Gastroesophageal sphincter (tissue), 3 donors: ENCODE results near the gene SEMA6B.

Source experiments
- EP300 ChIP-seq: sonication (generic); formaldehyde crosslinking; IDR thresholded peaks from one replicate; pipeline ENCODE4 v1.6.1; 2017; ENCODE audit warnings: antibody characterized with exemption, mild to moderate bottlenecking
- POLR2A ChIP-seq, 2 donors: fragments of 450-650 bp; IDR thresholded peaks; one replicate each; pipeline ENCODE4 v1.6.1; 2017; ENCODE audit warnings: antibody characterized with exemption in 2 of 2, mild to moderate bottlenecking in 2 of 2, moderate library complexity in 1 of 2
- POLR2AphosphoS5 ChIP-seq: sonication (generic); formaldehyde crosslinking; IDR thresholded peaks from one replicate; pipeline ENCODE4 v1.6.1; 2017; ENCODE audit warnings: antibody characterized with exemption
- TF ChIP-seq, protein P1 (sequence below), 4 experiments: fragments of 200-600 bp in 2 of 4; fragments of 450-650 bp in 2 of 4; sonication (generic) in 1 of 4; IDR thresholded peaks; one replicate each; pipeline ENCODE4 v1.5.1; 2017 to 2019; ENCODE audit warnings: antibody characterized with exemption in 4 of 4, mild to moderate bottlenecking in 2 of 4, moderate library complexity in 2 of 4

- no peak for TF ChIP-seq POLR2A (IDR thresholded peaks at IDR 0.05)
- TF ChIP-seq POLR2AphosphoS5 = no peak
- TF ChIP-seq, protein P1, sequence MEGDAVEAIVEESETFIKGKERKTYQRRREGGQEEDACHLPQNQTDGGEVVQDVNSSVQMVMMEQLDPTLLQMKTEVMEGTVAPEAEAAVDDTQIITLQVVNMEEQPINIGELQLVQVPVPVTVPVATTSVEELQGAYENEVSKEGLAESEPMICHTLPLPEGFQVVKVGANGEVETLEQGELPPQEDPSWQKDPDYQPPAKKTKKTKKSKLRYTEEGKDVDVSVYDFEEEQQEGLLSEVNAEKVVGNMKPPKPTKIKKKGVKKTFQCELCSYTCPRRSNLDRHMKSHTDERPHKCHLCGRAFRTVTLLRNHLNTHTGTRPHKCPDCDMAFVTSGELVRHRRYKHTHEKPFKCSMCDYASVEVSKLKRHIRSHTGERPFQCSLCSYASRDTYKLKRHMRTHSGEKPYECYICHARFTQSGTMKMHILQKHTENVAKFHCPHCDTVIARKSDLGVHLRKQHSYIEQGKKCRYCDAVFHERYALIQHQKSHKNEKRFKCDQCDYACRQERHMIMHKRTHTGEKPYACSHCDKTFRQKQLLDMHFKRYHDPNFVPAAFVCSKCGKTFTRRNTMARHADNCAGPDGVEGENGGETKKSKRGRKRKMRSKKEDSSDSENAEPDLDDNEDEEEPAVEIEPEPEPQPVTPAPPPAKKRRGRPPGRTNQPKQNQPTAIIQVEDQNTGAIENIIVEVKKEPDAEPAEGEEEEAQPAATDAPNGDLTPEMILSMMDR (IDR thresholded peaks at IDR 0.05) = no peak
- TF ChIP-seq EP300 = no peak
Observed at GRCh38 chr19:4597975-4598671, 38.6 kb upstream of the SEMA6B start.
